Body of pancreas (tissue), 4 donors: ENCODE measurements around the gene DLGAP1.

Source experiments
- POLR2A ChIP-seq, 3 donors: fragments of 450-650 bp; IDR thresholded peaks; one replicate each; pipeline ENCODE4 v1.6.1; 2016; ENCODE audit warnings: antibody characterized with exemption in 3 of 3, mild to moderate bottlenecking in 2 of 3
- TF ChIP-seq, protein P1 (sequence below), 7 experiments: fragments of 450-650 bp in 4 of 7; fragments of 200-600 bp in 3 of 7; sonication (generic) in 3 of 7; IDR thresholded peaks; one replicate each; pipeline ENCODE4 v1.5.1; 2016 to 2019; ENCODE audit warnings: antibody characterized with exemption in 7 of 7

DNA sequence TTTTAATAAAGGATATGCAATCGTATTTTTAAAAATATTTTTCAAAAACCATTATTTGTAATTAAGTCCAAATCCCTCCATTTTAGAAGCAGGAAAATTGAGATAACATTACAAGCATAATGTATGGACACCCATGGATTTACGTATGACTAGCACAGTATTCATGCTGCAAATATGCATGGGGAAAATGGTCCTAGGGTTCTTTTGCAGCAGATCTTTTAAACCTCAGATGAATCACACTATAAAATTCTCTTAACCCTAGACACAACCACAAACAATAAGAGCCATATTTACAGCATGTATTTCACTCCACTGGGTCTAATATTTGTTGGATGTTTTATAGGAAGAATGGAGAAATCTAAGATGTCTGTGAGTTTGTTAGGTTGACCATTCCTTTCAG is 551.8 kb downstream of the DLGAP1 start:
- TF ChIP-seq, protein P1, sequence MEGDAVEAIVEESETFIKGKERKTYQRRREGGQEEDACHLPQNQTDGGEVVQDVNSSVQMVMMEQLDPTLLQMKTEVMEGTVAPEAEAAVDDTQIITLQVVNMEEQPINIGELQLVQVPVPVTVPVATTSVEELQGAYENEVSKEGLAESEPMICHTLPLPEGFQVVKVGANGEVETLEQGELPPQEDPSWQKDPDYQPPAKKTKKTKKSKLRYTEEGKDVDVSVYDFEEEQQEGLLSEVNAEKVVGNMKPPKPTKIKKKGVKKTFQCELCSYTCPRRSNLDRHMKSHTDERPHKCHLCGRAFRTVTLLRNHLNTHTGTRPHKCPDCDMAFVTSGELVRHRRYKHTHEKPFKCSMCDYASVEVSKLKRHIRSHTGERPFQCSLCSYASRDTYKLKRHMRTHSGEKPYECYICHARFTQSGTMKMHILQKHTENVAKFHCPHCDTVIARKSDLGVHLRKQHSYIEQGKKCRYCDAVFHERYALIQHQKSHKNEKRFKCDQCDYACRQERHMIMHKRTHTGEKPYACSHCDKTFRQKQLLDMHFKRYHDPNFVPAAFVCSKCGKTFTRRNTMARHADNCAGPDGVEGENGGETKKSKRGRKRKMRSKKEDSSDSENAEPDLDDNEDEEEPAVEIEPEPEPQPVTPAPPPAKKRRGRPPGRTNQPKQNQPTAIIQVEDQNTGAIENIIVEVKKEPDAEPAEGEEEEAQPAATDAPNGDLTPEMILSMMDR (IDR thresholded peaks at IDR 0.05): no peak
- no peak for TF ChIP-seq POLR2A (IDR thresholded peaks at IDR 0.05)
